IPS-18a (cell line): Measurements from ENCODE around the gene FGF2.
"Not testable (repeated sequence)": the region's sequence is repeated elsewhere in the genome, so short reads cannot be mapped to it uniquely, and the experiment has no call there.

ENCODE experiments used
- H3K27ac ChIP-seq: one replicate; pipeline ENCODE4 v1.5.1; 2013; ENCODE audit warnings: low read length
- H3K27me3 ChIP-seq: one replicate; pipeline ENCODE4 v1.6.1; 2013; ENCODE audit warnings: mild to moderate bottlenecking, low read length; ENCODE audit not compliant: control insufficient read depth, insufficient read depth
- H3K36me3 ChIP-seq: one replicate; pipeline ENCODE4 v1.6.1; 2013; ENCODE audit warnings: low read depth, low read length; ENCODE audit not compliant: control insufficient read depth
- H3K4me1 ChIP-seq: one replicate; pipeline ENCODE4 v1.6.1; 2013; ENCODE audit warnings: low read depth, low read length; ENCODE audit not compliant: control insufficient read depth
- H3K4me3 ChIP-seq: one replicate; pipeline ENCODE4 v1.5.1; 2013; ENCODE audit warnings: low read length
- H3K9ac ChIP-seq: one replicate; pipeline ENCODE4 v1.6.1; 2013; ENCODE audit warnings: mild to moderate bottlenecking, low read length, moderate library complexity
- H3K9me3 ChIP-seq: one replicate; pipeline ENCODE4 v1.6.1; 2013; ENCODE audit warnings: low read depth, low read length; ENCODE audit not compliant: control insufficient read depth

Gene FGF2

DNA sequence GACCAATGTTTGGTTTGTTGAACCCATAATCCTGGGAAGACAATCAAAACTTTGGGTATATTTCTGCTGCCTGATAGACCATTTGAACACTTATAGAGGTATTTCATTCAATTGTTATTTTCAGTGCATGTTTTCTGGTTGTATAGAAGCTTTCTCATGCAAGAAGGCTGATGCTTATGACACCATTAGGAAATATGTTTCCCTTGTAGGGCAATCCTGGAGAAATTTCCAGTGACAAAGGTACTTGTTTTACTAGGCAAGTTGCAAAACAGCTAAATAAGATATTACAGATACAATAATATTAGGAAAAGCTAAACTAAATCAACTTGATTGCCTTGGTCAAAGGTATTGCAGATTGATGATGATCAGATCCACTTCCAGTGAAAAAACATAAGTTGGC, 32.8 kb upstream of the FGF2 start:
- Histone ChIP-seq H3K4me3 (no peak overlapping the region), H3K9ac (no peak overlapping the region), H3K9me3 (no peaks in the 10 kb centered on the region), H3K4me1 (peaks cover 38% of the 10 kb centered on the region), H3K36me3 (no peaks in the 10 kb centered on the region), H3K27me3 (no peaks in the 10 kb centered on the region), H3K27ac (no peak overlapping the region)

DNA sequence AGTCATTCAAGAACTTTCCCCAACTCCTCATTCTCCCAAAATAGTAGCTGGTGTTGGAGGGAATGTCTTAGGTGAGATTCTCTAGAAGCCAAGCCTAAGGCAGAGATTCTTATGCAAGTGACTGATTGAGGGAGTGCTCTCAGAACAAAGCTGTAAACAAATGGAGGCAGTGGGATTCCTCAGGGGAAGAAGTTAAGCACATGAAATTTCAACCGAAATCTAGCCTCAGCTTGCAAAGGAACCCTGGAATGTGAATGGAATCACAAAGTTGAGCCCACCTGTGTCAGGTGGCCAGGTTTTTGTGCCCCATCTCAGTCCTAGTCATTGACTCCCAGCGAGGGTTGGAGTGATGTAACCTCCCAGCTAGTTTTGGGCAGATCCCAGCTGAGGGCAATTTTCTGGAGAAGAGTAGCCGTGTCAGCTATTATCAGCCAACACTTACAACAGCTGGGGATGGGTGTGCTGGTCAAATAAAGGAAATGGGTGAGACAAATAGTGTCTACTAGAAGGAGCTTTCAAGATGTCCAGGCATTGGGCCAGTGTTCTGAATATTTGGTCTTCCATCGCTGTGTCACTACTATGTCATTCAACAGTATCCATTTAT, 29.7 kb upstream of the FGF2 start:
- Histone ChIP-seq H3K4me1 (peaks cover 30% of the 10 kb centered on the region), H3K27ac (peak overlapping the region; percentile 49), H3K27me3 (no peaks in the 10 kb centered on the region), H3K9me3 (no peaks in the 10 kb centered on the region), H3K4me3 (no peak overlapping the region), H3K9ac (peak overlapping the region; percentile 0), H3K36me3 (no peaks in the 10 kb centered on the region)

DNA sequence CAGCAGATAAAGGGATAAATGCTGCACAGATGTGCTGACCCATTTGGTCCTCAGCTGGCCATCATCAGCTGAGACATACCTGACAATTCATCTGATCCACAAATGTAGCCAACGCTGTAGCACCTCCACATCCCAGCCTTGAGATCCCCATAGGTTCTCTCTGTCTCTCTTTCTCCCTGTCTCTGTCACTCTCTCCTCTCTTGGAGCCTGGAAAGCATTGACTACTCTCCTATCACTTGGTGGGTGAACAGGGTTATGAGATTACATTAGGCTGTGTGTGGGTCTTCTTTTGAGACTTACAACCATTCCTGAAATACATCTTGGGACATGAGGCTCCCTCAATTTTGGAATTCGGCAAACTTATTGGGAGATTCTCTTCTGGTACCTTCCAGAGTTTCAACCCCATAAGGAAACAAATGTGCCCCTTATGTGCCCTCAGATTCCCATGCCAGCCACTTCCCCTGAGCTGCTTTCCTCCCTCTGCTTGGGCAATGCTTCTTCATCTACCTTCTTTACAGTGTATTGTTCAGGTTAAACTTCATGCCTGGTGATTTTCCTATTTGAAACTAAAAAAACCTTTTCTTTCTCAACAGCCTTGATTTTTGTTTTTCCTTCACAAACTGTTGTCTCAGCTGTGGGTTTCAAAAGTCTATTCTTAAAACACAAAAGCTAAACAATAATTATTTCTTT, 29.1 kb upstream of the FGF2 start:
- no peaks in the 10 kb centered on the region for H3K9me3 ChIP-seq
- H3K9ac ChIP-seq: peak overlapping the region; percentile 44
- H3K4me3 ChIP-seq: no peak overlapping the region
- no peaks in the 10 kb centered on the region for H3K27me3 ChIP-seq
- H3K27ac ChIP-seq: peak overlapping the region; percentile 49
- no peaks in the 10 kb centered on the region for H3K36me3 ChIP-seq
- H3K4me1 ChIP-seq: peaks cover 30% of the 10 kb centered on the region

DNA sequence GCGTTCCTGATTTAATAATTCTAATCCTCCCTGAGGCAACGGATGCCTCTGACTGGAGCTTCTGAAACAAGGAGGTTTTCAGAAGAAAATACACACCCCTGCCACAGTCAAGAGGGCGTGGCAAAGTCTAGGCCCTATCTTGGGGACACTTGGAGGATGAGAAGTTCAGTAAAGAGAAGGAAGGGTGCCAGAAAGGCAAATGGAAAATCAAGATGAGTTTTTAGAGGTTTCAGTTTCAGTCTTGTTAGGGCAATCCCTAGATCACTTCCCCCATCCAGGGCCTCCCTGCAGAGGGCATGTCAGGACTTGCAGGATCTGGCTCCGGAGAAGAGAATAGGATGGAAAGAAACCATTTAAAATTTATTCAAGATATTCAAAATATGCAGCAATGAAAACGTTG, 28.5 kb upstream of the FGF2 start:
- H3K4me1 ChIP-seq: peaks cover 30% of the 10 kb centered on the region
- no peaks in the 10 kb centered on the region for H3K9me3 ChIP-seq
- no peak overlapping the region for H3K4me3 ChIP-seq
- peak overlapping the region; percentile 44 for H3K9ac ChIP-seq
- no peaks in the 10 kb centered on the region for H3K36me3 ChIP-seq
- no peaks in the 10 kb centered on the region for H3K27me3 ChIP-seq
- peak overlapping the region; percentile 0 for H3K27ac ChIP-seq

DNA sequence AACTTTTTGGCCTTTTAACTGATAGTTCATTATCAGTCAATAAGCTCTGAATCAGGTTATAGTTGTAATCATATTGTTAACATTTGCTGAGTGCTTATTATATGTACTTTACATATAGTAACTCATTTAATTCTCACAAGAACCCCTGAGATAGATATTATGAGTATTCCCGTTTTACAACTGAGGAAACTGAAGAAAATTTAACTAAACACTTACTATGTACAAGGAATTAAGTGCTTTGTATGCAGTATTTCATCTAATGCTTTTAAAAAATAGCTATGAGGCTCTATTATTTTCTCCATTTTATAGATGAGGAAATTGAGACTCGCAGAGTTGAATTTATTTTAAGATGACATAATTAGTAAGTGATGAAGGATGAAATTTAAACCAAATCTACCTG, 27.7 kb upstream of the FGF2 start:
- Histone ChIP-seq H3K4me3 (no peak overlapping the region), H3K4me1 (peaks cover 30% of the 10 kb centered on the region), H3K27me3 (no peaks in the 10 kb centered on the region), H3K36me3 (no peaks in the 10 kb centered on the region), H3K9ac (peak overlapping the region; percentile 44), H3K9me3 (no peaks in the 10 kb centered on the region), H3K27ac (peak overlapping the region; percentile 0)

DNA sequence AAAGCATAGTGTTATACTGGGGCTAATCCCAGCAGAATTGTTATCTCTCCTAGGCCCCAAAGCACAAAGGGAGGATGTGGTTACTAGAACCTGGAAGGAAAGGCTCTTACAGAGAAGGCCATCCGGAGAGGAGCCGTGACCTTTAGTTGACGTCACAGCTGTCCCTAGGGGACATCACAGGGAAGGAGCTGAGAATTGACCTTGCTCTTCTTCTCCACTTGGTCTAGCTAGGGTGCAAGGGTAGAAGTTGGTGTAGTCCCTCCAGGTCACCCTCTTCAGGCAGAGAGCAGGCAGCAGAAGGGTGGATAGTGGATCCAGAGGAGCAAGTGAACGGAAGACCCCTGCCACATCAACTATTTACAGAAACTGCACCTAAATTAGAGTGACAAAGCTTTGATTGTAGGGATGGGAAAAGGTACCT, 22.8 kb upstream of the FGF2 start:
- Histone ChIP-seq H3K27ac (no peak overlapping the region), H3K9ac (no peak overlapping the region), H3K27me3 (no peaks in the 10 kb centered on the region), H3K4me1 (no peaks in the 10 kb centered on the region), H3K36me3 (no peaks in the 10 kb centered on the region), H3K9me3 (no peaks in the 10 kb centered on the region), H3K4me3 (no peak overlapping the region)

DNA sequence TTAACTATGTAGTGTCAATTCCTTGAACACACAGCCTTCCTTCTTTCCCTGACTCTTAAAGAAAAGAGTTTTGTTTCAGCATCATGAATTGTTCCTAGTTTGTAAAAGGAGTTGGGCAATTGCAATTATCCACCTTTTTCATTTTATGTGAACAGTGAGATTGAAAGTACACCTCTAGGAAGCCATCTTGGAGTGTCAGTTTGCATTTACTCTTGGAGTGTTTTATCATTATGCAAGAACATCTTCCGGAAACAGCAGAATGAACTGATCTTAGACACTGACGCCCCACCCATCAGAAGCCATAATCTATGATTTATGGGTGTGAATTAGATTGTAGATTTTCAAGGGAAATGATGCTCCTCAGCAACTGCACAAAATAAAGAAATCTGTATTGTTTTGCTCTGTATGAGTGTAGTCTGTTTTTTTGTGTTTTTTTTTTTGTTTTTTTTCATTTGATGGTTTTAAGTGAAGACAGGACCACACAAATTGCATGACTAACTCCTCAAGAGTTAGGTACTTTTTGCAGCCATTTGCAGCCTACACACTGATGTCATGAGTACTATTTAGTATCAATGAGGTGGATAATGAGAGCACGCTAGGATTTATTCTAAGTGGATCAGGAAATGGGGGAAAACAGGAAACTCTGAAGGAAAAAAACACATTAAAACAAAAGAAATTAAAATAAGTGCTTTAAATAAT, 19.5 kb upstream of the FGF2 start:
- H3K27me3 ChIP-seq: no peaks in the 10 kb centered on the region
- no peak overlapping the region for H3K9ac ChIP-seq
- no peaks in the 10 kb centered on the region for H3K9me3 ChIP-seq
- no peak overlapping the region for H3K27ac ChIP-seq
- H3K36me3 ChIP-seq: no peaks in the 10 kb centered on the region
- H3K4me3 ChIP-seq: no peak overlapping the region
- H3K4me1 ChIP-seq: no peaks in the 10 kb centered on the region

DNA sequence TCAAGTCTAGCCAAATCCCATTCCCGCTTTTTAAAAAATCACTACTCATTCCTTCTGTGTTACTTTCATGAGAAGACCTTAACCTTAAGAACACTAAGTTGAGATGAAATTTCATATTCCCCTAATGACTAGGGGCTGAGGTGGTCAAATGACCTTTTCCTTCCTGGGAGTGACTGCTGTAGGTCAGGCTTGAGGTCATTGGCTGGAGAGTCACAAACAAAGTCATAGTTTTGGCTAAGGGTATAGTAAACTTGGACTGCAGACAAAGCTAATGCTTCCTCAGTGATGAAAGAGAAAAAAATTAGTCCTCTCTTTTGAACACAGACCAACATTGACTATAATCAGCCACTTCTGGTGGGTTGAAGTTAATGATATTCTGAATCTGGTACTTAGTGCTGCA, 16.0 kb upstream of the FGF2 start:
- Histone ChIP-seq H3K9me3 (no peaks in the 10 kb centered on the region), H3K27me3 (no peaks in the 10 kb centered on the region), H3K36me3 (no peaks in the 10 kb centered on the region), H3K4me1 (no peaks in the 10 kb centered on the region), H3K9ac (no peak overlapping the region), H3K27ac (no peak overlapping the region), H3K4me3 (no peak overlapping the region)

DNA sequence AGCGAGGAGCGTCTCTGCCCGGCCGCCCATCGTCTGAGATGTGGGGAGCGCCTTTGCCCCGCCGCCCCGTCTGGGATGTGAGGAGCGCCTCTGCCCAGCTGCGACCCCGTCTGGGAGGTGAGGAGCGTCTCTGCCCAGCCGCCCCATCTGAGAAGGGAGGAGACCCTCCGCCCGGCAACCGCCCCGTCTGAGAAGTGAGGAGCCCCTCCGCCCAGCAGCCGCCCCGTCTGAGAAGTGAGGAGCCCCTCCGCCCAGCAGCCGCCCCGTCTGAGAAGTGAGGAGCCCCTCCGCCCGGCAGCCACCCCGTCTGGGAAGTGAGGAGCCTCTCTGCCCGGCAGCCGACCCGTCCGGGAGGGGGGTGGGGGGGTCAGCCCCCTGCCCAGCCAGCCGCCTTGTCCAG, 14.8 kb upstream of the FGF2 start:
- H3K27ac ChIP-seq, H3K36me3 ChIP-seq, H3K27me3 ChIP-seq, H3K4me3 ChIP-seq, H3K9ac ChIP-seq, H3K4me1 ChIP-seq, H3K9me3 ChIP-seq: not testable (repeated sequence)

DNA sequence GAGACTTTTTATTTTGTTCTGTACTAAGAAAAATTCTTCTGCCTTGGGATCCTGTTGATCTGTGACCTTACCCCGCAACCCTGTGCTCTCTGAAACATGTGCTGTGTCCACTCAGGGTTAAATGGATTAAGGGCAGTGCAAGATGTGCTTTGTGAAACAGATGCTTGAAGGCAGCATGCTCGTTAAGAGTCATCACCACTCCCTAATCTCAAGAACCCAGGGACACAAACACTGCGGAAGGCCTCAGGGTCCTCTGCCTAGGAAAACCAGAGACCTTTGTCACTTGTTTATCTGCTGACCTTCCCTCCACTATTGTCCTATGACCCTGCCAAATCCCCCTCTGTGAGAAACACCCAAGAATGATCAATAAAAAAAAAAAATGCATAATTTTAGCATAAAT, 13.8 kb upstream of the FGF2 start:
- H3K9ac ChIP-seq, H3K4me1 ChIP-seq, H3K27me3 ChIP-seq, H3K4me3 ChIP-seq, H3K9me3 ChIP-seq, H3K36me3 ChIP-seq, H3K27ac ChIP-seq: not testable (repeated sequence)

DNA sequence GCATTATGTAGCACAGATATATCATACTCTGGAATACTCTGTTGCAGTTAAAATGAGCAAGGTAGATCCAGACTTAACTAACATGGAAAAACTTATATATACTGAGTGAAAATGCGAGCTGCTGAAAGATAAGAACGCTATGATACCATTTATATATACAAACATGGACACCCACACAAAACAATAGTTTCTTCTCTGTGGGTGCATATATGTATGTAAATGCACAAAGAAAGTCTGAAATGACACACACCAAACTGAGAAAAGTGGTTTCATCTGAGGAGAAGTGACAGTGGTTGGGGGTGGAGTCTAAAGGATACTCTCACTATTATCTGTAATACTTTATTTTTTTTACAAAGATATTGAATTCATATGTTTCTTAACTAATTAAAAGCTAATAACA, 12.2 kb upstream of the FGF2 start:
- H3K9ac ChIP-seq: no peak overlapping the region
- no peaks in the 10 kb centered on the region for H3K36me3 ChIP-seq
- H3K27me3 ChIP-seq: no peaks in the 10 kb centered on the region
- H3K4me1 ChIP-seq: no peaks in the 10 kb centered on the region
- no peak overlapping the region for H3K4me3 ChIP-seq
- H3K9me3 ChIP-seq: no peaks in the 10 kb centered on the region
- no peak overlapping the region for H3K27ac ChIP-seq

DNA sequence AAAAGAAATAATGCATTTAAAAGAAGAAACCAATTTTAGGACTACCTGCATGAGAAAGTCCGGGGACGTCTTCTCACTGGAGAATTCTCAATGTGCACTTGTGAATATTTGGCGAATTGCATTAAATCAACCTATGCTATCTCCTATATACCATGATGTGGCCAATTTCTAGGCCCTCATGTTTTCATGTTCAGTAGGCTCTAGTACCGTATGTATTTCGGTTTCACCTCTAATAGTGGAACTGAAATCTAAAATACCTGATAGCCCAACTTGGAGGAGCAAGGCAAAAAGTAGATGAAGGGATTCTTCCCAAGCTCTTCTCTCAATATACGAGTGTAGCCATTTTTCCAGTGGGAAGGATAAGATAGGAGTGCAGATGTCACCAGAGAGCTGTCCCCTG, 11.4 kb upstream of the FGF2 start:
- Histone ChIP-seq H3K9me3 (no peaks in the 10 kb centered on the region), H3K4me1 (no peaks in the 10 kb centered on the region), H3K27ac (no peak overlapping the region), H3K9ac (no peak overlapping the region), H3K4me3 (no peak overlapping the region), H3K36me3 (no peaks in the 10 kb centered on the region), H3K27me3 (no peaks in the 10 kb centered on the region)
